Measurements from ENCODE around the gene TTC28.

DNA sequence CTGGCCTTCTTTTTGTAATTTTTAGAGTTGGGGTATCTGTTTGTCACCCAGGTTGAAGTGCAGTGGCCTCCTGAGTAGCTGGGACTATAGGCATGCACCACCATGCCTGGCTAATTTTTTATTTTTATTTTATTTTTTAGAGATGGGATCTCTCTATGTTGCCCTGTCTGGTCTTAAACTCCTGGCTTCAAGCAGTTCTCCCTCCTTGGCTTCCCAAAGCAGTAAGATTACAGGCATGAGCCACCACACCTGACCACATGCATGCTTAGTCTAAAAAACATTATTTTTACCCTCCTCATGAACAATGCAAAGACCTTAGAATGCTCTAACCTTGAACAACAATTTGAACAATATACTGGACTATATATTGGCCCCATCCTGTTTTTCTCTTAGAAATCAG, 738.5 kb downstream of the TTC28 start:
- TF ChIP-seq, protein P1, sequence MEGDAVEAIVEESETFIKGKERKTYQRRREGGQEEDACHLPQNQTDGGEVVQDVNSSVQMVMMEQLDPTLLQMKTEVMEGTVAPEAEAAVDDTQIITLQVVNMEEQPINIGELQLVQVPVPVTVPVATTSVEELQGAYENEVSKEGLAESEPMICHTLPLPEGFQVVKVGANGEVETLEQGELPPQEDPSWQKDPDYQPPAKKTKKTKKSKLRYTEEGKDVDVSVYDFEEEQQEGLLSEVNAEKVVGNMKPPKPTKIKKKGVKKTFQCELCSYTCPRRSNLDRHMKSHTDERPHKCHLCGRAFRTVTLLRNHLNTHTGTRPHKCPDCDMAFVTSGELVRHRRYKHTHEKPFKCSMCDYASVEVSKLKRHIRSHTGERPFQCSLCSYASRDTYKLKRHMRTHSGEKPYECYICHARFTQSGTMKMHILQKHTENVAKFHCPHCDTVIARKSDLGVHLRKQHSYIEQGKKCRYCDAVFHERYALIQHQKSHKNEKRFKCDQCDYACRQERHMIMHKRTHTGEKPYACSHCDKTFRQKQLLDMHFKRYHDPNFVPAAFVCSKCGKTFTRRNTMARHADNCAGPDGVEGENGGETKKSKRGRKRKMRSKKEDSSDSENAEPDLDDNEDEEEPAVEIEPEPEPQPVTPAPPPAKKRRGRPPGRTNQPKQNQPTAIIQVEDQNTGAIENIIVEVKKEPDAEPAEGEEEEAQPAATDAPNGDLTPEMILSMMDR (IDR thresholded peaks at IDR 0.05; ENCODE audit: poor library complexity, severe bottlenecking) = no peak
- TF ChIP-seq EZH2 (IDR thresholded peaks at IDR 0.05; ENCODE audit: borderline replicate concordance, insufficient read depth, low read length, poor library complexity, severe bottlenecking) = no peak
- no peak for TF ChIP-seq RAD21 (conservative IDR thresholded peaks at IDR 0.05)
- no peak for TF ChIP-seq POLR2AphosphoS5 (IDR thresholded peaks at IDR 0.05)

Measured in neural cell (in vitro differentiated cells).